LNCaP clone FGC (cell line): Measurements from ENCODE around the gene TALDO1.

Experiments used
- DNase-seq: peaks from one replicate; pipeline ENCODE4 v3.0.0-alpha.2; 2011; ENCODE audit warnings: low read depth
- H3K4me3 ChIP-seq: 2 replicates; pipeline ENCODE4 v1.5.1; 2011; ENCODE audit warnings: mild to moderate bottlenecking, low read depth, low read length, control low read depth
- CTCF ChIP-seq: IDR thresholded peaks from 2 replicates; pipeline ENCODE4 v1.5.1; 2012; ENCODE audit warnings: mild to moderate bottlenecking; ENCODE audit not compliant: control insufficient read depth, insufficient read depth; ENCODE audit errors: extremely low read depth

The TALDO1 gene

GRCh38 chr11:799641-800316, 52.5 kb downstream of the TALDO1 start:
- TF ChIP-seq CTCF, result no peak
- no peak for DNase-seq
- H3K4me3 ChIP-seq, result no peak overlapping the region

- DNase-seq, result no peak
- TF ChIP-seq CTCF, result no peak
- no peak overlapping the region for H3K4me3 ChIP-seq
Measured at GRCh38 chr11:800473-800872, 53.2 kb downstream of the TALDO1 start.

GRCh38 chr11:801097-801780, 54.0 kb downstream of the TALDO1 start:
- no peak for TF ChIP-seq CTCF
- H3K4me3 ChIP-seq, result no peak overlapping the region
- DNase-seq, result no peak

GRCh38 chr11:802018-802617, 54.9 kb downstream of the TALDO1 start:
- no peak overlapping the region for H3K4me3 ChIP-seq
- TF ChIP-seq CTCF, result no peak
- DNase-seq, result no peak

GRCh38 chr11:802693-803466, 55.6 kb downstream of the TALDO1 start:
- H3K4me3 ChIP-seq, result no peak overlapping the region
- DNase-seq, result no peak
- TF ChIP-seq CTCF, result no peak

GRCh38 chr11:803467-803742, 56.1 kb downstream of the TALDO1 start:
- H3K4me3 ChIP-seq, result no peak overlapping the region
- no peak for DNase-seq

More at GRCh38 chr11:803467-803742, 56.1 kb downstream of the TALDO1 start:
- no peak for TF ChIP-seq CTCF
